H1 (cell line): Measurements from ENCODE around the gene NOSIP. TPM values are rescaled to one million over a fixed set of nuclear protein-coding genes. Genes with fewer than 3 reads are reported as not detected.
A peak's percentile ranks its signal among the peaks of the same experiment; 100 is the strongest.

ENCODE experiments used
- CTCF ChIA-PET: fragments of 300-600 bp; sonication (Branson Sonifier 250); formaldehyde crosslinking; loops from one replicate; lab custom pipeline; 2021; ENCODE audit not compliant: partially characterized antibody; lab: Charles Lee
- POLR2A ChIA-PET: fragments of 300-600 bp; sonication (Branson Sonifier 250); formaldehyde crosslinking; loops from one replicate; lab custom pipeline; 2021; ENCODE audit warnings: inconsistent platforms; ENCODE audit not compliant: partially characterized antibody; lab: Charles Lee
- DNase-seq, 2 experiments: peaks; one replicate each; pipeline versions ENCODE4 v3.0.0 to v3.0.0-alpha.2; 2010 to 2022; ENCODE audit warnings: low spot score in 2 of 2, low read depth in 1 of 2, mixed read lengths in 1 of 2
- FAIRE-seq: peaks from 2 replicates; lab custom pipeline; 2011; peaks lifted over from hg19 to GRCh38; lab: Jason Lieb, UNC
- H2AFZ ChIP-seq: 2 replicates; pipeline ENCODE4 v1.8.1; 2012; ENCODE audit warnings: low read length, inconsistent platforms
- H2AK5ac ChIP-seq: 2 replicates; pipeline ENCODE4 v1.6.1; 2013; ENCODE audit warnings: low read depth, low read length
- H2BK120ac ChIP-seq: replicated peaks from 2 replicates; pipeline ENCODE3; 2013; ENCODE audit warnings: low read depth, low read length, inconsistent platforms
- H2BK12ac ChIP-seq: 2 replicates; pipeline ENCODE4 v1.6.1; 2013; ENCODE audit warnings: low read depth, low read length
- H2BK15ac ChIP-seq: 2 replicates; pipeline ENCODE4 v1.6.1; 2013; ENCODE audit warnings: low read length
- H2BK20ac ChIP-seq: 2 replicates; pipeline ENCODE4 v1.6.1; 2013; ENCODE audit warnings: low read length
- H2BK5ac ChIP-seq: 2 replicates; pipeline ENCODE4 v1.6.1; 2013; ENCODE audit warnings: low read depth, low read length
- H3K14ac ChIP-seq: 2 replicates; pipeline ENCODE4 v1.6.1; 2013; ENCODE audit warnings: inconsistent platforms; ENCODE audit not compliant: insufficient read length
- H3K18ac ChIP-seq: 2 replicates; pipeline ENCODE4 v1.6.1; 2013; ENCODE audit warnings: low read length; ENCODE audit errors: extremely low read depth
- H3K23ac ChIP-seq: 2 replicates; pipeline ENCODE4 v1.6.1; 2013; ENCODE audit warnings: inconsistent platforms; ENCODE audit not compliant: insufficient read length
- H3K23me2 ChIP-seq: 2 replicates; pipeline ENCODE4 v1.6.1; 2013; ENCODE audit warnings: low read depth, low read length
- H3K27ac ChIP-seq: 2 replicates; pipeline ENCODE4 v1.6.1; 2011; ENCODE audit warnings: low read depth, low read length, inconsistent platforms
- H3K27me3 ChIP-seq, 4 experiments: replicated peaks in 1 of 4; 1 replicate in 1 of 4; 2 replicates in 3 of 4; pipeline versions ENCODE4 v1.6.1 to v1.8.1; 2011 to 2013; ENCODE audit warnings: low read length in 3 of 4, mild to moderate bottlenecking in 3 of 4, inconsistent platforms in 2 of 4, mixed read lengths in 2 of 4, moderate library complexity in 1 of 4; ENCODE audit not compliant: control insufficient read depth in 3 of 4, insufficient read depth in 3 of 4; ENCODE audit errors: extremely low read depth in 1 of 4
- H3K36me3 ChIP-seq, 4 experiments: 2 replicates each; pipeline versions ENCODE4 v1.6.1 to v1.8.1; 2011 to 2013; ENCODE audit warnings: mild to moderate bottlenecking in 4 of 4, low read length in 3 of 4, moderate library complexity in 2 of 4, control low read depth in 1 of 4, inconsistent platforms in 1 of 4; ENCODE audit not compliant: insufficient read depth in 4 of 4, control insufficient read depth in 2 of 4
- H3K4ac ChIP-seq: replicated peaks from 2 replicates; pipeline ENCODE3; 2013; ENCODE audit warnings: low read length, low read depth, mixed read lengths, inconsistent platforms; ENCODE audit not compliant: insufficient read length
- H3K4me1 ChIP-seq, 4 experiments: replicated peaks in 1 of 4; 1 replicate in 1 of 4; 2 replicates in 3 of 4; pipeline versions ENCODE4 v1.6.1 to v1.8.1; 2011 to 2013; ENCODE audit warnings: low read length in 3 of 4, inconsistent platforms in 2 of 4, mixed read lengths in 1 of 4; ENCODE audit not compliant: insufficient read depth in 4 of 4, control insufficient read depth in 3 of 4
- H3K4me2 ChIP-seq, 2 experiments: 2 replicates each; pipeline versions ENCODE4 v1.6.1 to v1.8.1; 2011 to 2013; ENCODE audit warnings: low read depth in 2 of 2, low read length in 2 of 2, control low read depth in 1 of 2, inconsistent platforms in 1 of 2, mild to moderate bottlenecking in 1 of 2; ENCODE audit not compliant: insufficient read depth in 1 of 2
- H3K4me3 ChIP-seq, 4 experiments: fragments of 200-600, 300-600 bp in 1 of 4; sonication (generic), shearing (Covaris generic), sonication (Bioruptor Twin) in 1 of 4; 2 replicates each; pipeline versions ENCODE4 v1.5.1 to v1.8.1; 2011 to 2016; ENCODE audit warnings: low read length in 4 of 4, low read depth in 3 of 4, control low read depth in 2 of 4, inconsistent platforms in 2 of 4, mild to moderate bottlenecking in 2 of 4, mixed read lengths in 1 of 4, moderate library complexity in 1 of 4; ENCODE audit not compliant: insufficient read depth in 2 of 4; ENCODE audit errors: extremely low read depth in 1 of 4
- H3K56ac ChIP-seq: replicated peaks from 2 replicates; pipeline ENCODE3; 2013; ENCODE audit warnings: low read depth, mild to moderate bottlenecking, mixed read lengths, low read length, inconsistent platforms; ENCODE audit not compliant: insufficient read length
- H3K79me1 ChIP-seq: 2 replicates; pipeline ENCODE4 v1.6.1; 2013; ENCODE audit warnings: low read depth, low read length, control low read depth
- H3K79me2 ChIP-seq, 2 experiments: 2 replicates each; pipeline versions ENCODE4 v1.6.1 to v1.8.1; 2012 to 2013; ENCODE audit warnings: low read length in 2 of 2, mild to moderate bottlenecking in 2 of 2, inconsistent platforms in 1 of 2; ENCODE audit not compliant: insufficient read depth in 2 of 2, control insufficient read depth in 1 of 2
- H3K9ac ChIP-seq, 4 experiments: replicated peaks in 1 of 4; 1 replicate in 1 of 4; 2 replicates in 3 of 4; pipeline versions ENCODE4 v1.6.1 to v1.8.1; 2011 to 2013; ENCODE audit warnings: low read depth in 3 of 4, low read length in 3 of 4, control low read depth in 2 of 4, mild to moderate bottlenecking in 2 of 4, moderate library complexity in 2 of 4, inconsistent platforms in 1 of 4; ENCODE audit errors: extremely low read depth in 1 of 4
- H3K9me3 ChIP-seq, 2 experiments: 2 replicates each; pipeline versions ENCODE4 v1.6.1 to v1.8.1; 2012 to 2013; ENCODE audit warnings: mild to moderate bottlenecking in 2 of 2, moderate library complexity in 2 of 2, control low read depth in 1 of 2, inconsistent platforms in 1 of 2, low read depth in 1 of 2, low read length in 1 of 2, mixed read lengths in 1 of 2; ENCODE audit not compliant: insufficient read depth in 2 of 2
- H4K20me1 ChIP-seq, 2 experiments: replicated peaks in 1 of 2; 2 replicates each; pipeline versions ENCODE3 to v1.8.1; 2011 to 2013; ENCODE audit warnings: inconsistent platforms in 2 of 2, low read length in 2 of 2, mild to moderate bottlenecking in 1 of 2; ENCODE audit not compliant: insufficient read depth in 2 of 2, control insufficient read depth in 1 of 2
- H4K5ac ChIP-seq: 2 replicates; pipeline ENCODE4 v1.6.1; 2013; ENCODE audit warnings: low read length, low read depth, mixed read lengths, inconsistent platforms; ENCODE audit not compliant: insufficient read length
- H4K8ac ChIP-seq: 2 replicates; pipeline ENCODE4 v1.8.0; 2013; ENCODE audit warnings: mild to moderate bottlenecking, moderate library complexity, low read length, inconsistent platforms; ENCODE audit not compliant: insufficient read depth; ENCODE audit errors: extremely low read depth
- H4K91ac ChIP-seq: replicated peaks from 2 replicates; pipeline ENCODE3; 2013; ENCODE audit warnings: low read length, mixed read lengths, inconsistent platforms; ENCODE audit not compliant: insufficient read length
- ATF3 ChIP-seq: IDR thresholded peaks from 2 replicates; pipeline ENCODE4 v1.6.1; 2011; ENCODE audit warnings: low read depth, mild to moderate bottlenecking, low read length; ENCODE audit not compliant: insufficient read depth
- RAD21 ChIP-seq, 2 experiments: IDR thresholded peaks in 1 of 2; conservative IDR thresholded peaks in 1 of 2; 2 replicates each; pipeline ENCODE4 v1.6.1; 2011; ENCODE audit warnings: low read depth in 2 of 2, low read length in 2 of 2, improper control_type of control experiment in 1 of 2, inconsistent platforms in 1 of 2, mild to moderate bottlenecking in 1 of 2, moderate library complexity in 1 of 2
- SAP30 ChIP-seq: fragments of 300-600 bp; sonication (generic); IDR thresholded peaks from 2 replicates; pipeline ENCODE4 v1.7.1; 2012; ENCODE audit warnings: low read length, moderate library complexity, mild to moderate bottlenecking, inconsistent platforms; ENCODE audit not compliant: insufficient read depth, insufficient replicate concordance
- SP4 ChIP-seq: IDR thresholded peaks from 2 replicates; pipeline ENCODE4 v1.6.1; 2012; ENCODE audit warnings: low read length, inconsistent platforms
- SRF ChIP-seq: IDR thresholded peaks from 2 replicates; pipeline ENCODE4 v1.6.1; 2011; ENCODE audit warnings: mild to moderate bottlenecking, low read depth, low read length, moderate library complexity
- TEAD4 ChIP-seq: IDR thresholded peaks from 2 replicates; pipeline ENCODE4 v1.6.1; 2012; ENCODE audit warnings: low read depth, low read length, inconsistent platforms, mixed read lengths
- YY1 ChIP-seq: IDR thresholded peaks from 2 replicates; pipeline ENCODE4 v1.6.1; 2011; ENCODE audit warnings: low read depth, mild to moderate bottlenecking, low read length
- ZNF274 ChIP-seq: IDR thresholded peaks from 2 replicates; pipeline ENCODE4 v1.7.0; 2012; ENCODE audit warnings: low read length, borderline replicate concordance; ENCODE audit errors: extremely low read depth
- WGBS, 2 experiments: shearing (Covaris generic) in 1 of 2; methylation state at CpG; one replicate each; pipeline versions ENCODE4 v1.1.6 to v1.1.7; 2013 to 2015; ENCODE audit warnings: low lambda C conversion rate in 2 of 2, mixed read lengths in 2 of 2, inconsistent platforms in 1 of 2, low coverage in 1 of 2, missing lambda C conversion rate in 1 of 2; ENCODE audit not compliant: insufficient replicate concordance in 2 of 2, insufficient coverage in 1 of 2, insufficient read length in 1 of 2; ENCODE audit errors: extremely low coverage in 1 of 2, missing lambda C conversion rate in 1 of 2; 5-methylcytosine and 5-hydroxymethylcytosine counted together
- polyA plus RNA-seq, 7 experiments: library from polyadenylated mRNA; depleted of rRNA in 3 of 7; stranded (reverse) in 5 of 7; unstranded in 2 of 7; fragments of >200 nt in 5 of 7; fragments of 200-250 nt in 2 of 7; gene quantifications; 1 replicate in 5 of 7; 2 replicates in 1 of 7; 4 replicates in 1 of 7; pipeline versions ENCODE4 v1.2.1 to v1.2.3, GENCODE V29; 2011 to 2013; ENCODE audit warnings: missing spikeins in 2 of 7, mixed read lengths in 2 of 7
- total RNA-seq: library from RNA; stranded (reverse); fragmentation: NEBNext Ultra II Directional; extraction: Animal tissue kit (Norgen Biotek cat#: 25700); gene quantifications from 2 replicates; pipeline ENCODE4 v1.2.1, GENCODE V29; 2021
- TF ChIP-seq, protein P1 (sequence below): IDR thresholded peaks from 2 replicates; pipeline ENCODE4 v1.6.1; 2012; ENCODE audit warnings: inconsistent platforms

Gene NOSIP
- total and polyA plus RNA-seq, 2 of the 8 experiments (the other 6 are each of a cell fraction or from before 2014, with no cell fraction given): 85.1 to 192 TPM

DNA sequence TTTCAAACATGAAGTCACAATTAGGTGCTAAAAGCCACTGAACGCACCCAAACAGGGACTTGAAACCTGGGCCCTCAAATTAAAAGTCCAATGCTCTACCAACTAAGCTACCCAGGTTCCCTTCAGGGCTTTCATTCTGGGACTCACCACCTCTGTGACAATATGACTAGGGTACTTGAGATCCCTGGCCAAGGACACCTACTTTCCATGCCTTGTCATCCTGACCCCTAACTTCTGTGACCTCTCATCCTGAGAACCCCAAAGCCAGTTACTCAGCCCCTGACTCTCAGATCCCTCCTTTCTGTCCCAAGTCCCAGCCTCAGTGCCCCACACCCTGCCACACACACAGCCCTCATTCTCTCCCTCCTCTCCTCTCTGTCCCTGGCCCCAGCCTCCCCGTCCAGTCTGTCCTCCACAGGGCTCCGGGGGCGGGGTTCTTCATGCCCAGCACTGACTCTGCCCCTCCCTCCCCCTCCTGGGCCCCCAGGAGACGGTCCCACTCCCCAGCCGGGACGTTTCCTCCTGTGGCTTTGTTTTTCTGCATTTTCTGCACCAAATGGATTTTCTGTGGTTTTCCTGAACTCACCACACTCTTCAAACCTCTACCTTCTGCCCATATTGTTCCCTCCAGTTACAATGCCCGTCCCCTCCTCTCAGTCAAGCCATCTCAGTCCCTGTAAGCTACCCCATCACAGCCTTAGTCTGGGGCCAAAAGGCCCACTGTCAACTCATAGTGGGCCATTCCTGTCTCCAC lies 45.5 kb downstream of the NOSIP start:
- peaks cover 8% of the 10 kb centered on the region; the same call in 1 of the 2 replicates for H3K23me2 ChIP-seq
- H3K4me2 ChIP-seq: peak overlapping the region; percentile 63 to 99; a peak in 3 of 4 replicates
- peaks cover 0 to 10% of the 10 kb centered on the region in 2 experiments for H4K20me1 ChIP-seq
- H3K36me3 ChIP-seq: no peaks in the 10 kb centered on the region; a peak in 1 of 8 replicates
- H3K4ac ChIP-seq: no peak overlapping the region
- no peak overlapping the region for H2AFZ ChIP-seq
- H4K91ac ChIP-seq: no peak overlapping the region
- H3K56ac ChIP-seq: no peak overlapping the region
- WGBS, 2 experiments: 83% methylated on average over 4 of the region's 8 CpGs; no CpG with 5 or more reads in 1 of the 2 experiments
- no peaks in the 10 kb centered on the region for H3K9me3 ChIP-seq
- H3K23ac ChIP-seq: no peak overlapping the region
- no peak overlapping the region for H2BK120ac ChIP-seq
- peaks cover 0 to 9% (median 1%) of the 10 kb centered on the region in 4 experiments; a peak in 5 of 7 replicates for H3K4me1 ChIP-seq
- DNase-seq: no peak
- H3K18ac ChIP-seq: no peak overlapping the region
- no peaks in the 10 kb centered on the region for H3K79me2 ChIP-seq
- CTCF ChIA-PET: interaction anchor here (0.8 to 6.6 kb wide), 13 partner anchors 9 to 149 kb away, joined by 3 to 54 read pairs (median 5); partner anchors contain the start of gene PRRG2
- no peak for TF ChIP-seq ATF3
- TF ChIP-seq YY1: no peak
- no peak for TF ChIP-seq SP4
- no peak for TF ChIP-seq TEAD4
- TF ChIP-seq, protein P1, sequence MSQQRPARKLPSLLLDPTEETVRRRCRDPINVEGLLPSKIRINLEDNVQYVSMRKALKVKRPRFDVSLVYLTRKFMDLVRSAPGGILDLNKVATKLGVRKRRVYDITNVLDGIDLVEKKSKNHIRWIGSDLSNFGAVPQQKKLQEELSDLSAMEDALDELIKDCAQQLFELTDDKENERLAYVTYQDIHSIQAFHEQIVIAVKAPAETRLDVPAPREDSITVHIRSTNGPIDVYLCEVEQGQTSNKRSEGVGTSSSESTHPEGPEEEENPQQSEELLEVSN: no peak
- no peak for TF ChIP-seq ZNF274
- TF ChIP-seq SAP30: no peak
- no peak for TF ChIP-seq SRF
- TF ChIP-seq RAD21 (IDR thresholded peaks at IDR 0.05 in 1 of 2, conservative IDR thresholded peaks at IDR 0.05 in 1 of 2; ENCODE audit: low read depth in 2 of 2, low read length in 2 of 2): no peak
- TF ChIP-seq, all 59 proteins: peak for 0
- POLR2A ChIA-PET: interaction anchor here (0.9 to 2.9 kb wide), 13 partner anchors 9 to 46 kb away, joined by 3 to 17 read pairs (median 7); partner anchors contain the start of genes NOSIP, PRRG2, RPL13A and RPS11
- no peak overlapping the region for H4K8ac ChIP-seq
- no peak overlapping the region for H2BK5ac ChIP-seq
- no peak overlapping the region for H4K5ac ChIP-seq
- no peak for FAIRE-seq
- H3K27me3 ChIP-seq: no peaks in the 10 kb centered on the region; a peak in 1 of 7 replicates
- no peak overlapping the region for H2AK5ac ChIP-seq
- no peak overlapping the region for H2BK12ac ChIP-seq
- no peak overlapping the region for H3K14ac ChIP-seq
- H3K4me3 ChIP-seq: peak overlapping the region in 3 of 4 experiments; percentile 69 to 81 (median 75); a peak in 4 of 8 replicates
- no peak overlapping the region for H3K9ac ChIP-seq
- no peak overlapping the region for H3K27ac ChIP-seq
- no peaks in the 10 kb centered on the region for H3K79me1 ChIP-seq
- no peak overlapping the region for H2BK15ac ChIP-seq
- H2BK20ac ChIP-seq: no peak overlapping the region
